NT2/D1 (cell line): ENCODE results near the gene SSUH2.

Source experiments
- YY1 ChIP-seq: IDR thresholded peaks from 2 replicates; pipeline ENCODE4 v1.6.1; 2011; ENCODE audit not compliant: insufficient read length, insufficient read depth
- ZNF274 ChIP-seq: IDR thresholded peaks from 2 replicates; pipeline ENCODE4 v1.6.1; 2011; ENCODE audit warnings: mild to moderate bottlenecking, low read depth, low read length

- TF ChIP-seq ZNF274 (no peak), YY1 (no peak)
Observed at GRCh38 chr3:8662594-8662993, 18.0 kb upstream of the SSUH2 start.
